Measurements from ENCODE around the gene CUL1. TPM values are rescaled to one million over a fixed set of nuclear protein-coding genes. Genes with fewer than 3 reads are reported as not detected.

CUL1 gene
- total RNA-seq, 4 donors from 2014 or later = 80.6 to 83.7 (median 82.8) TPM

GRCh38 chr7:148782757-148783456 is 84.2 kb downstream of the CUL1 start:
- no peak for TF ChIP-seq POLR2A (IDR thresholded peaks at IDR 0.05)
- TF ChIP-seq, protein P1, sequence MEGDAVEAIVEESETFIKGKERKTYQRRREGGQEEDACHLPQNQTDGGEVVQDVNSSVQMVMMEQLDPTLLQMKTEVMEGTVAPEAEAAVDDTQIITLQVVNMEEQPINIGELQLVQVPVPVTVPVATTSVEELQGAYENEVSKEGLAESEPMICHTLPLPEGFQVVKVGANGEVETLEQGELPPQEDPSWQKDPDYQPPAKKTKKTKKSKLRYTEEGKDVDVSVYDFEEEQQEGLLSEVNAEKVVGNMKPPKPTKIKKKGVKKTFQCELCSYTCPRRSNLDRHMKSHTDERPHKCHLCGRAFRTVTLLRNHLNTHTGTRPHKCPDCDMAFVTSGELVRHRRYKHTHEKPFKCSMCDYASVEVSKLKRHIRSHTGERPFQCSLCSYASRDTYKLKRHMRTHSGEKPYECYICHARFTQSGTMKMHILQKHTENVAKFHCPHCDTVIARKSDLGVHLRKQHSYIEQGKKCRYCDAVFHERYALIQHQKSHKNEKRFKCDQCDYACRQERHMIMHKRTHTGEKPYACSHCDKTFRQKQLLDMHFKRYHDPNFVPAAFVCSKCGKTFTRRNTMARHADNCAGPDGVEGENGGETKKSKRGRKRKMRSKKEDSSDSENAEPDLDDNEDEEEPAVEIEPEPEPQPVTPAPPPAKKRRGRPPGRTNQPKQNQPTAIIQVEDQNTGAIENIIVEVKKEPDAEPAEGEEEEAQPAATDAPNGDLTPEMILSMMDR (IDR thresholded peaks at IDR 0.05) = no peak
- TF ChIP-seq EP300 (IDR thresholded peaks at IDR 0.05) = no peak
- no peak for TF ChIP-seq POLR2AphosphoS5 (IDR thresholded peaks at IDR 0.05)
- ATAC-seq = no peak
- WGBS, 2 donors (ENCODE audit: low coverage in 1 of 2) = 82 to 88% methylated on average over 19 to 30 of the region's 44 CpGs
- Histone ChIP-seq H3K4me3 (no peak overlapping the region), H3K9me3 (no peaks in the 10 kb centered on the region), H3K36me3 (peaks cover 0 to 98% of the 10 kb centered on the region in 2 donors), H3K27ac (no peak overlapping the region), H3K27me3 (no peaks in the 10 kb centered on the region), H3K4me1 (no peaks in the 10 kb centered on the region)

- Histone ChIP-seq H3K27ac (no peak overlapping the region), H3K36me3 (peaks cover 2 to 100% of the 10 kb centered on the region in 2 donors), H3K9me3 (no peaks in the 10 kb centered on the region), H3K27me3 (no peaks in the 10 kb centered on the region), H3K4me1 (no peaks in the 10 kb centered on the region), H3K4me3 (no peak overlapping the region)
- ATAC-seq = no peak
- no peak for TF ChIP-seq EP300 (IDR thresholded peaks at IDR 0.05)
- no peak for TF ChIP-seq POLR2A (IDR thresholded peaks at IDR 0.05)
- no peak for TF ChIP-seq POLR2AphosphoS5 (IDR thresholded peaks at IDR 0.05)
- TF ChIP-seq, protein P1 (IDR thresholded peaks at IDR 0.05) = no peak
- 85 to 95% methylated on average over 14 to 15 of the region's 15 CpGs for WGBS, 2 donors (ENCODE audit: low coverage in 1 of 2)
Observed at GRCh38 chr7:148783801-148784527, 85.3 kb downstream of the CUL1 start.

GRCh38 chr7:148787571-148788295 is 89.0 kb downstream of the CUL1 start:
- Histone ChIP-seq H3K4me3 (no peak overlapping the region), H3K27ac (no peak overlapping the region), H3K27me3 (no peaks in the 10 kb centered on the region), H3K9me3 (no peaks in the 10 kb centered on the region), H3K36me3 (peaks cover 7 to 100% of the 10 kb centered on the region in 2 donors), H3K4me1 (no peaks in the 10 kb centered on the region)
- no peak for ATAC-seq
- WGBS, 2 donors (ENCODE audit: low coverage in 1 of 2) = 79 to 88% methylated on average over 3 to 8 of the region's 14 CpGs
- TF ChIP-seq EP300 (IDR thresholded peaks at IDR 0.05) (no peak), POLR2AphosphoS5 (IDR thresholded peaks at IDR 0.05) (no peak), POLR2A (IDR thresholded peaks at IDR 0.05) (no peak)
- TF ChIP-seq, protein P1 (IDR thresholded peaks at IDR 0.05) = no peak

- 78 to 93% methylated on average over 4 to 7 of the region's 7 CpGs for WGBS, 2 donors (ENCODE audit: low coverage in 1 of 2)
Observed at GRCh38 chr7:148789220-148789619, 90.5 kb downstream of the CUL1 start.

More at GRCh38 chr7:148789220-148789619, 90.5 kb downstream of the CUL1 start:
- Histone ChIP-seq H3K36me3 (peaks cover 7 to 100% of the 10 kb centered on the region in 2 donors), H3K9me3 (no peaks in the 10 kb centered on the region), H3K27ac (no peak overlapping the region), H3K4me3 (no peak overlapping the region), H3K4me1 (no peaks in the 10 kb centered on the region), H3K27me3 (no peaks in the 10 kb centered on the region)
- no peak for ATAC-seq
- TF ChIP-seq POLR2A (IDR thresholded peaks at IDR 0.05) (no peak), POLR2AphosphoS5 (IDR thresholded peaks at IDR 0.05) (no peak), EP300 (IDR thresholded peaks at IDR 0.05) (no peak)
- TF ChIP-seq, protein P1 (IDR thresholded peaks at IDR 0.05) = no peak

Measured in gastroesophageal sphincter (tissue), 4 donors.